ENCODE results near the gene HOXD13.

GRCh38 chr2:176132205-176133171 is 40.0 kb downstream of the HOXD13 start:
- TF ChIP-seq NFE2 (CRISPR knock-in tag; IDR thresholded peaks at IDR 0.05) (no peak), GABPA (IDR thresholded peaks at IDR 0.05; ENCODE audit: low read depth, low read length) (no peak), GABPA (CRISPR knock-in tag; IDR thresholded peaks at IDR 0.05; ENCODE audit: low read depth) (no peak), GLI4 (CRISPR knock-in tag; IDR thresholded peaks at IDR 0.05; ENCODE audit: borderline replicate concordance) (no peak)
- TF ChIP-seq, protein P1, sequence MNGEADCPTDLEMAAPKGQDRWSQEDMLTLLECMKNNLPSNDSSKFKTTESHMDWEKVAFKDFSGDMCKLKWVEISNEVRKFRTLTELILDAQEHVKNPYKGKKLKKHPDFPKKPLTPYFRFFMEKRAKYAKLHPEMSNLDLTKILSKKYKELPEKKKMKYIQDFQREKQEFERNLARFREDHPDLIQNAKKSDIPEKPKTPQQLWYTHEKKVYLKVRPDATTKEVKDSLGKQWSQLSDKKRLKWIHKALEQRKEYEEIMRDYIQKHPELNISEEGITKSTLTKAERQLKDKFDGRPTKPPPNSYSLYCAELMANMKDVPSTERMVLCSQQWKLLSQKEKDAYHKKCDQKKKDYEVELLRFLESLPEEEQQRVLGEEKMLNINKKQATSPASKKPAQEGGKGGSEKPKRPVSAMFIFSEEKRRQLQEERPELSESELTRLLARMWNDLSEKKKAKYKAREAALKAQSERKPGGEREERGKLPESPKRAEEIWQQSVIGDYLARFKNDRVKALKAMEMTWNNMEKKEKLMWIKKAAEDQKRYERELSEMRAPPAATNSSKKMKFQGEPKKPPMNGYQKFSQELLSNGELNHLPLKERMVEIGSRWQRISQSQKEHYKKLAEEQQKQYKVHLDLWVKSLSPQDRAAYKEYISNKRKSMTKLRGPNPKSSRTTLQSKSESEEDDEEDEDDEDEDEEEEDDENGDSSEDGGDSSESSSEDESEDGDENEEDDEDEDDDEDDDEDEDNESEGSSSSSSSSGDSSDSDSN (CRISPR knock-in tag; IDR thresholded peaks at IDR 0.05), result no peak
- TF ChIP-seq, protein P2, sequence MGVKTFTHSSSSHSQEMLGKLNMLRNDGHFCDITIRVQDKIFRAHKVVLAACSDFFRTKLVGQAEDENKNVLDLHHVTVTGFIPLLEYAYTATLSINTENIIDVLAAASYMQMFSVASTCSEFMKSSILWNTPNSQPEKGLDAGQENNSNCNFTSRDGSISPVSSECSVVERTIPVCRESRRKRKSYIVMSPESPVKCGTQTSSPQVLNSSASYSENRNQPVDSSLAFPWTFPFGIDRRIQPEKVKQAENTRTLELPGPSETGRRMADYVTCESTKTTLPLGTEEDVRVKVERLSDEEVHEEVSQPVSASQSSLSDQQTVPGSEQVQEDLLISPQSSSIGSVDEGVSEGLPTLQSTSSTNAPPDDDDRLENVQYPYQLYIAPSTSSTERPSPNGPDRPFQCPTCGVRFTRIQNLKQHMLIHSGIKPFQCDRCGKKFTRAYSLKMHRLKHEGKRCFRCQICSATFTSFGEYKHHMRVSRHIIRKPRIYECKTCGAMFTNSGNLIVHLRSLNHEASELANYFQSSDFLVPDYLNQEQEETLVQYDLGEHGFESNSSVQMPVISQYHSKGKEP (CRISPR knock-in tag; IDR thresholded peaks at IDR 0.05), result no peak

Data from HepG2 (cell line).